ENCODE measurements around the gene MOCOS.

The MOCOS gene

DNA sequence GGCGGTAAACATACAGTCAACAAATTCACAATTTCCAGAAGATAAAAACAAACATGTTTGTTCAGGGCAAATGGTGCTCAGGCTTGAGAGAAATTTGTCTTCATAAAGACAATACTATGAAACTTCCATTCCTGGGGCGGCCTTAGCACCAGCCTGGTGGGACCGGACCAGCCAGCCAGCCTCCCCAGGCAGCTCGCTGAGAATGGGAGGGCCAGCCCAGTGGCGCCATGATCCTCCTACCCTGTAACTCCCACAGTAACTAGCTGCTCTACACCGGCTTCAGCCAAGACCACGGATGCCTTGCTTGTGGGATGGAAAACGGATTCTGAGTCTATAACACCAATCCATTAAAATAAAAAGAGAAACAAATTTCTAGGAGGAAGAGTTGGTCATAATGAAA lies 86.0 kb downstream of the MOCOS start:
- no peaks in the 10 kb centered on the region for H3K4me1 ChIP-seq (ENCODE audit: control insufficient read depth, insufficient read depth, low read length)
- H3K4me3 ChIP-seq (ENCODE audit: low read depth, low read length): no peak overlapping the region
- H3K9ac ChIP-seq (ENCODE audit: low read depth, low read length): no peak overlapping the region
- H3K9me3 ChIP-seq (ENCODE audit: control insufficient read depth, insufficient read depth, low read length): no peaks in the 10 kb centered on the region
- no peaks in the 10 kb centered on the region for H3K36me3 ChIP-seq (ENCODE audit: control insufficient read depth, insufficient read depth, low read length)
- no peak overlapping the region for H3K27ac ChIP-seq (ENCODE audit: low read depth, low read length)
- no peaks in the 10 kb centered on the region for H3K27me3 ChIP-seq (ENCODE audit: control insufficient read depth, insufficient read depth, low read length)

DNA sequence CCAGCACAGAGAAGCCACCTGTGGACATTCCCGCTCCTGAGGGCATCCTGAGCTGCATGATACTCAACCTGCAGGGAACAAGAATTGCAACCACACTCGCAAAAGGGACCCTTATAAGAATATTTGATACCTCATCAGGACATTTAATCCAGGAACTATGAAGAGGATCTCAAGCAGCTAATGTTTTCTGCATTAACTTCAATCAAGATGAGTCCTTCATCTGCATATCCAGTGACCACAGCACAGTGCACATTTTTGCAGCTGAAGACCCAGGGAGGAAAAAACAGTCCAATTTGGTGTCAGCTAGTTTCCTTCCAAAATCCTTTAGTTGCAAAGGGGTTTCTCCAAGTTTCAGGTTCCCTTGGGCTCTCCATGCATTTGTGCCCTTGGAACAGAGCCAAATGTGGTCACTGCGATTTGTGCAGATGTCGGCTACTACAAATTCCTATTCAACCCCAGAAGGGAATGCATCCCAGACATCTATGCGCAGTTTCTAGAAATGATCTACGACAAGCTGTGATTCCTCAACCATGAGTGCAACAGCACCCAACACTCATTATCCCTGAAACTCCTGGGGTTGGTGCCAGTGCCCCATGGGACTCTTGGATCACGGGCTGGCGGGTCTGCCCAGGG lies 86.9 kb downstream of the MOCOS start:
- Histone ChIP-seq H3K9me3 (ENCODE audit: control insufficient read depth, insufficient read depth, low read length) (no peaks in the 10 kb centered on the region), H3K27me3 (ENCODE audit: control insufficient read depth, insufficient read depth, low read length) (no peaks in the 10 kb centered on the region), H3K4me3 (ENCODE audit: low read depth, low read length) (no peak overlapping the region), H3K9ac (ENCODE audit: low read depth, low read length) (no peak overlapping the region), H3K36me3 (ENCODE audit: control insufficient read depth, insufficient read depth, low read length) (no peaks in the 10 kb centered on the region), H3K4me1 (ENCODE audit: control insufficient read depth, insufficient read depth, low read length) (no peaks in the 10 kb centered on the region), H3K27ac (ENCODE audit: low read depth, low read length) (no peak overlapping the region)

DNA sequence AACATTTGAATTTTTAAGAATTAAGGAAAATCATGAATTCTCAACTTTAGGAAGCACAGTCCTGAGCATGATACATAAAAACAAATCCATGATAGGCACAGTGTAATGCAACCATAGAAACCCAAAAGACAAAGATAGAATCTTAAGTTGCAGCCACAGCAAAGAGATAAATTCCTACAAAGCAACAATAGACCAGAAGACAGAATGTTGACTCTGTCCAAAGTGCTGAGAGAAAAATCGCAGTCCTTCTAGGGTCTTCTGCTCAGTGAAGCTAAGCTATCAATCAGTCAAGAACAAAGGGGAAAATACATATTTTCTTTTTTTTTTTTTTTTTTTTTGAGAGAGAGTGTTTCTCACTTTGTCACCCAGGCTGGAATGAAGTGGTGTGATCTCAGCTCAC lies 88.3 kb downstream of the MOCOS start:
- H3K9me3 ChIP-seq (ENCODE audit: control insufficient read depth, insufficient read depth, low read length): no peaks in the 10 kb centered on the region
- H3K36me3 ChIP-seq (ENCODE audit: control insufficient read depth, insufficient read depth, low read length): no peaks in the 10 kb centered on the region
- no peak overlapping the region for H3K9ac ChIP-seq (ENCODE audit: low read depth, low read length)
- H3K4me3 ChIP-seq (ENCODE audit: low read depth, low read length): no peak overlapping the region
- H3K27me3 ChIP-seq (ENCODE audit: control insufficient read depth, insufficient read depth, low read length): no peaks in the 10 kb centered on the region; the same call in 1 of the 2 replicates
- no peak overlapping the region for H3K27ac ChIP-seq (ENCODE audit: low read depth, low read length)
- no peaks in the 10 kb centered on the region for H3K4me1 ChIP-seq (ENCODE audit: control insufficient read depth, insufficient read depth, low read length)

DNA sequence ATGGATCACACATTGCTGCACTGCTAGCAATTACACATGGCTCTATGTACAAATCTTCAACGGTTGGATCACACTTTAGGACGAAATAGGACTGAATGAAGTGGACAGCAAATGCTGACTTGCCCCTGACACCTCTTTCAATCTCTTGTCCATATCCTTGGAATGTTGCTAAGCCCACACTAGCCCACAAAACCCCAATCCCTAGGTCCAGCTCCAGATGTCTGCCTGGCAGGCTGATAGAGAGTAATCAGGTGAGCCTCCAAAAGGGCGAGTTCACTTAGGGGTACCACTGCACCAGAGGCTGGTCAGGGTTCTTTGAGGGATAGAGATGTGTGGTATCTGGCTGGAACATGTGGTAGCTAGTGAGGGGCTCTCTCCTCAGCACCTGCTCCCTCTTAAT lies 91.7 kb downstream of the MOCOS start:
- H3K9me3 ChIP-seq (ENCODE audit: control insufficient read depth, insufficient read depth, low read length): no peaks in the 10 kb centered on the region
- no peaks in the 10 kb centered on the region for H3K36me3 ChIP-seq (ENCODE audit: control insufficient read depth, insufficient read depth, low read length)
- H3K27ac ChIP-seq (ENCODE audit: low read depth, low read length): no peak overlapping the region
- H3K4me3 ChIP-seq (ENCODE audit: low read depth, low read length): no peak overlapping the region
- H3K4me1 ChIP-seq (ENCODE audit: control insufficient read depth, insufficient read depth, low read length): no peaks in the 10 kb centered on the region
- H3K27me3 ChIP-seq (ENCODE audit: control insufficient read depth, insufficient read depth, low read length): no peaks in the 10 kb centered on the region; the same call in 1 of the 2 replicates
- H3K9ac ChIP-seq (ENCODE audit: low read depth, low read length): no peak overlapping the region

DNA sequence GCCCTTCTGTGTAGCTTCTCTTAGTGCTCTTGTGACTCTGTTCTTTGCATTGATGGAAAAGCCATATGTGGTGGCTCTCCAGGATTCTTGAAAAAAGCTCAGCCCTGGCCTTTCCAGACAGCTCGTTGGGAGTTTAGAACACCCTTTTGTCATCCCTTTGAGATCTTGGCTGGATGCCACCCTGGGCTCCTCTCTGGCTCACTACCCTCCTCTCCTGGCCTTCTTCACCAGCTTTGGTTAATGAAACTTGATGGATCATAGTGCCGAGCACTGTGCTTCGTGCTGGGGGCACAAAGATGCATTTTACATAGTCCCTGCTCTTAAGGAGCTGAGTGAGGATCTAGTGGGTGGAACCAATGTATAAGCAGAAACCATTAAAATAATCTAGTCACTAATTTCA lies 94.6 kb downstream of the MOCOS start:
- no peaks in the 10 kb centered on the region for H3K4me1 ChIP-seq (ENCODE audit: control insufficient read depth, insufficient read depth, low read length)
- H3K4me3 ChIP-seq (ENCODE audit: low read depth, low read length): no peak overlapping the region
- no peaks in the 10 kb centered on the region; the same call in 1 of the 2 replicates for H3K27me3 ChIP-seq (ENCODE audit: control insufficient read depth, insufficient read depth, low read length)
- H3K9ac ChIP-seq (ENCODE audit: low read depth, low read length): no peak overlapping the region
- H3K9me3 ChIP-seq (ENCODE audit: control insufficient read depth, insufficient read depth, low read length): no peaks in the 10 kb centered on the region
- no peaks in the 10 kb centered on the region for H3K36me3 ChIP-seq (ENCODE audit: control insufficient read depth, insufficient read depth, low read length)
- no peak overlapping the region for H3K27ac ChIP-seq (ENCODE audit: low read depth, low read length)

DNA sequence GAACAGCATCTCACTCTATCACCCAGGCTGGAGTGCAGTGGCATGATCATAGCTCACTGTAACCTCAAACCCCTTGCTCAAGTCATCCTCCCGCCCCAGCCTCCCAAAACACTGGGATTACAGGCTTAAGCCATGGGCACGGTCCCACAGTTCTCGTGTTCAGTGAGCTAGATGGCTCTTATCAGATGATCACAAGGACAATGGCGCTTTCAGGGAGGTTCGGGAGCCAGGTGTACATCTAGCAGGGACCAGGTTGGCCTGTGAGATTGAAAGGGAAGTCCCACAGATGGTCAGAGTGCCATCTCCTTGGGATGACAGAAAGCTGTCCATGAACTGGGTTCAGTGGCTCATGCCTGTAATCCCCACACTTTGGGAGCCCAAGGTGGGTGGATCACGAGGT lies 96.2 kb downstream of the MOCOS start:
- no peak overlapping the region for H3K9ac ChIP-seq (ENCODE audit: low read depth, low read length)
- no peaks in the 10 kb centered on the region for H3K36me3 ChIP-seq (ENCODE audit: control insufficient read depth, insufficient read depth, low read length)
- H3K27ac ChIP-seq (ENCODE audit: low read depth, low read length): no peak overlapping the region

DNA sequence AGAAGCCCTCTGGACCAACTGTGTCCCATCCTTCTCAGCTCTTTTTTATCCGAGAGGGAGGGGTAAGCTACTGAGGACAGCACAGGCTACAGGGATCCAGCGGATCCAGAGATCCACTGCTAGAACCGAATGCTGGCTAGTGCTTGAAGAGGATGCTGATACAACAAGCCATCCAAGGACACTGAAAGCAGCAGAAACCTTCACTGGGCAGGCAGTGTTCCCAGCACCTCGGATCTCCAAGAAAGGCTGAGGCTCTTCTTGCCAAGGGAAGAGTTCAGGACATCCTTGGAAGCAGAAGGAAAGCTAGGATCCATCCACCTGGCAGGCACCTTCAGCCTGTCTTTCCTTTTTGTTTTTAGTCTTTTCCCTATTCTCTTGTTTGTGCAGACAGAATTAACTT lies 97.0 kb downstream of the MOCOS start:
- Histone ChIP-seq H3K9ac (ENCODE audit: low read depth, low read length) (no peak overlapping the region), H3K4me3 (ENCODE audit: low read depth, low read length) (no peak overlapping the region), H3K27ac (ENCODE audit: low read depth, low read length) (no peak overlapping the region), H3K4me1 (ENCODE audit: control insufficient read depth, insufficient read depth, low read length) (no peaks in the 10 kb centered on the region), H3K36me3 (ENCODE audit: control insufficient read depth, insufficient read depth, low read length) (no peaks in the 10 kb centered on the region), H3K9me3 (ENCODE audit: control insufficient read depth, insufficient read depth, low read length) (no peaks in the 10 kb centered on the region), H3K27me3 (ENCODE audit: control insufficient read depth, insufficient read depth, low read length) (no peaks in the 10 kb centered on the region; the same call in 1 of the 2 replicates)

More for the DNA sequence above, 96.2 kb downstream of the MOCOS start:
- Histone ChIP-seq H3K4me3 (ENCODE audit: low read depth, low read length) (no peak overlapping the region), H3K9me3 (ENCODE audit: control insufficient read depth, insufficient read depth, low read length) (no peaks in the 10 kb centered on the region), H3K27me3 (ENCODE audit: control insufficient read depth, insufficient read depth, low read length) (no peaks in the 10 kb centered on the region; the same call in 1 of the 2 replicates), H3K4me1 (ENCODE audit: control insufficient read depth, insufficient read depth, low read length) (no peaks in the 10 kb centered on the region)

DNA sequence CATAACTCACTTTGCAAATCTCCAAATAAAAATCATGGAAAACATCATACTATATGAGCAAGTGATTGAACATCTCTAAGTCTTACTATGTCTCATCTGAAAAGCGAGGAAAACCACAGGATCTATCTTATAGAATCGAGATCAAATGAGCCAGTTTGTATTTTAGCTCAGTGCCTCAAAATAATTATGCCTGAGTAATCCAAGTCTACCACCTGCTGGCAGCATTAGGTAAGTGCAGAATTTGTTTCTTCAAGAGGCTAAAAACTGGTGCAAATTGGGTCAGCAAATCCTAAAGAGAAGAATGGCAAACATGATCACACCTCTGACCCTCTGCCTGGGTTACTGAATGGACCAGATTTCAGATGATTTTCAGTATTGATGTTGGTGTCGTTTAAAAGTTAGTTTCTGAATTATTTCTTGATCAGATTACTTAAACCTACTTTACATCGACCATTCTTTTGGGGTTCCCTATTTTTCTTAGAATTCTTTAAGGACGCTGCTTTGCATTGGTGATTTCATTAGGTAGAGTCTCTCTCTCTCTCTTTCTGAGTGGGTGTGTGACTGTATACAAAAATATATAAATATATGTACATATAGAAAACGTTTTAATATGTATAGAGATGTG lies 97.5 kb downstream of the MOCOS start:
- Histone ChIP-seq H3K9ac (ENCODE audit: low read depth, low read length) (no peak overlapping the region), H3K9me3 (ENCODE audit: control insufficient read depth, insufficient read depth, low read length) (no peaks in the 10 kb centered on the region), H3K4me3 (ENCODE audit: low read depth, low read length) (no peak overlapping the region), H3K27me3 (ENCODE audit: control insufficient read depth, insufficient read depth, low read length) (no peaks in the 10 kb centered on the region; the same call in 1 of the 2 replicates), H3K27ac (ENCODE audit: low read depth, low read length) (no peak overlapping the region), H3K36me3 (ENCODE audit: control insufficient read depth, insufficient read depth, low read length) (no peaks in the 10 kb centered on the region), H3K4me1 (ENCODE audit: control insufficient read depth, insufficient read depth, low read length) (no peaks in the 10 kb centered on the region)

DNA sequence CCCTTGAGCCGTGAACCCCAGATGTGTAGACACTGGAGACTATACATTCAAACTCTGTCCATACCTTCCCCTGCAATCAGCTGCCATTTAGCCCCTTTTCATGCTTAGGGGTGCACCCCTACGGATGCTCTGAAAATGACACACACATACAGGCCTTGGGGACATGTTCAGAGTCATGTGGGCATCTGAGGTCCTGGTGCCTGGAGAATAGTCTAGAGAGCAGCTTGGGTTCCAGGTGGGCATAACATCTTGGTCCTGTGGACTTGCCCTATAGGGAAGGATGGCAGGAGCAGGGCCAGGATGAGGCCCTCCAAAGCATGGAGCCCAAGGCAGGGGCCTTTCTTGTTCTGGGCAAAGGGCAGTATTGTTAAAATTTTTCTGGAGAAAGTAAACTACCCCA lies 100.4 kb downstream of the MOCOS start:
- no peak overlapping the region for H3K4me3 ChIP-seq (ENCODE audit: low read depth, low read length)
- H3K27me3 ChIP-seq (ENCODE audit: control insufficient read depth, insufficient read depth, low read length): no peaks in the 10 kb centered on the region
- no peaks in the 10 kb centered on the region for H3K4me1 ChIP-seq (ENCODE audit: control insufficient read depth, insufficient read depth, low read length)
- no peak overlapping the region for H3K9ac ChIP-seq (ENCODE audit: low read depth, low read length)
- H3K36me3 ChIP-seq (ENCODE audit: control insufficient read depth, insufficient read depth, low read length): no peaks in the 10 kb centered on the region
- H3K27ac ChIP-seq (ENCODE audit: low read depth, low read length): no peak overlapping the region
- no peaks in the 10 kb centered on the region for H3K9me3 ChIP-seq (ENCODE audit: control insufficient read depth, insufficient read depth, low read length)

DNA sequence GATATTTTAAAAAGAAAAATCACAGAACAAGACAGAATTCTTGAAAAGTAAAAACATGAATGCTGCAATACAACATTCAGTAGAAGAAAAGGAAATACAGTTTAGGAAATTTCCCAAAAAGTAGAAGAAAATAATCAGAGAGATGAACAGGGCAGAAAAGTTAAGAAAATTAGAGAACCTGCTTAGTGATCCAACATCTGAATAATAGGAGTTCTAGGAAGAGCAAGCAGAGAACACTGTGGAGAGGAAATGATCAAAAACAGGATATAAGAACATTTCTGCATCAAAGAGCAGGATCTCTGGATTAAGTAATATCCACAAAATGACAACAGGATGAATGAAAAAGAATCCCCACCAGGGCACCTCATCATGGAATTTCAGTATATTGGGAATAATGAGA lies 101.4 kb downstream of the MOCOS start:
- Histone ChIP-seq H3K36me3 (ENCODE audit: control insufficient read depth, insufficient read depth, low read length) (no peaks in the 10 kb centered on the region), H3K9ac (ENCODE audit: low read depth, low read length) (no peak overlapping the region), H3K27ac (ENCODE audit: low read depth, low read length) (no peak overlapping the region), H3K4me1 (ENCODE audit: control insufficient read depth, insufficient read depth, low read length) (no peaks in the 10 kb centered on the region), H3K27me3 (ENCODE audit: control insufficient read depth, insufficient read depth, low read length) (peaks cover 8% of the 10 kb centered on the region), H3K4me3 (ENCODE audit: low read depth, low read length) (no peak overlapping the region), H3K9me3 (ENCODE audit: control insufficient read depth, insufficient read depth, low read length) (no peaks in the 10 kb centered on the region)

DNA sequence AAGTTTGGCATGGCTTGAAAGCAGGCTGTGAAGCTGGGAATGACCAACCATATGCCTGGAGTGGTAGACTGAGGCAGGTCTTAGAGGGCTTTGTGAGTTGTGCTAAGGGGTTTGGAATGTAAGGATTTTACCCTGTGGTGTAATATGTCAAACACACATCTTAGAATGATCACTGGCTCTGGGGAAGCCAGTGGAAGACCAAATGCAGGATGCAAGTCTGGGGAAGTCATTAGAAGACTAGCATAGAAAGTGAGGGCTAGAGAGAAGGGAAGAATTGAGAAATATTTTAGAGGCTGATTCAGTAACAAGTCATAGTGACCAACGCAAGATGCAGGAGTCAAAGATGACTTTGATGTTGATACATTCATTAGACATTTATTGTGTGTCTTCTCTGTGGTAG lies 106.7 kb downstream of the MOCOS start:
- peaks cover 45% of the 10 kb centered on the region for H3K27me3 ChIP-seq (ENCODE audit: control insufficient read depth, insufficient read depth, low read length)
- no peaks in the 10 kb centered on the region for H3K9me3 ChIP-seq (ENCODE audit: control insufficient read depth, insufficient read depth, low read length)
- H3K27ac ChIP-seq (ENCODE audit: low read depth, low read length): no peak overlapping the region
- peaks cover 5% of the 10 kb centered on the region; the same call in 1 of the 2 replicates for H3K4me1 ChIP-seq (ENCODE audit: control insufficient read depth, insufficient read depth, low read length)
- no peak overlapping the region for H3K9ac ChIP-seq (ENCODE audit: low read depth, low read length)
- H3K36me3 ChIP-seq (ENCODE audit: control insufficient read depth, insufficient read depth, low read length): no peaks in the 10 kb centered on the region
- H3K4me3 ChIP-seq (ENCODE audit: low read depth, low read length): no peak overlapping the region
